DND-41 (cell line): ENCODE measurements around the gene PRR35.
A peak's percentile ranks its signal among the peaks of the same experiment; 100 is the strongest.

Experiments used
- ATAC-seq: fragments of 200-7000 bp; cut with Tn5 transposase; 3 replicates; pipeline ENCODE4 v1.9.1; 2021; ENCODE audit warnings: low read depth; ENCODE audit not compliant: insufficient read depth
- DNase-seq: peaks from one replicate; pipeline ENCODE4 v3.0.0-alpha.2; 2020
- H2AFZ ChIP-seq: 2 replicates; pipeline ENCODE4 v1.6.0; 2012; ENCODE audit warnings: low read depth, low read length
- H3K27ac ChIP-seq: 2 replicates; pipeline ENCODE4 v1.5.1; 2012; ENCODE audit warnings: low read length, inconsistent platforms
- H3K27me3 ChIP-seq: fragments of 200-600 bp; sonication (generic); 2 replicates; pipeline ENCODE4 v1.6.0; 2012; ENCODE audit warnings: low read length, mild to moderate bottlenecking, inconsistent platforms; ENCODE audit not compliant: insufficient read depth, poor library complexity
- H3K36me3 ChIP-seq: 2 replicates; pipeline ENCODE4 v1.5.1; 2012; ENCODE audit warnings: low read length, inconsistent platforms; ENCODE audit not compliant: insufficient read depth
- H3K4me1 ChIP-seq: 2 replicates; pipeline ENCODE4 v1.5.1; 2012; ENCODE audit warnings: mild to moderate bottlenecking, low read length; ENCODE audit not compliant: insufficient read depth
- H3K4me2 ChIP-seq: 2 replicates; pipeline ENCODE4 v1.6.0; 2012; ENCODE audit warnings: mild to moderate bottlenecking, moderate library complexity, low read length, inconsistent platforms; ENCODE audit not compliant: insufficient read depth
- H3K4me3 ChIP-seq, 2 experiments: fragments of 200-600 bp in 1 of 2; shearing (Covaris generic) in 1 of 2; 2 replicates each; pipeline ENCODE4 v1.5.1; 2012 to 2016; ENCODE audit warnings: inconsistent platforms in 2 of 2, low read length in 2 of 2, mild to moderate bottlenecking in 2 of 2, low read depth in 1 of 2, moderate library complexity in 1 of 2
- H3K79me2 ChIP-seq: 2 replicates; pipeline ENCODE4 v1.6.0; 2012; ENCODE audit warnings: low read length, inconsistent platforms; ENCODE audit not compliant: insufficient read depth
- H3K9ac ChIP-seq: 2 replicates; pipeline ENCODE4 v1.6.0; 2012; ENCODE audit warnings: low read depth, mild to moderate bottlenecking, inconsistent platforms, low read length, moderate library complexity
- H3K9me3 ChIP-seq: 2 replicates; pipeline ENCODE4 v1.5.1; 2012; ENCODE audit warnings: low read length, moderate library complexity, mild to moderate bottlenecking, inconsistent platforms; ENCODE audit not compliant: insufficient read depth, severe bottlenecking
- H4K20me1 ChIP-seq: 2 replicates; pipeline ENCODE4 v1.6.0; 2012; ENCODE audit warnings: low read length; ENCODE audit not compliant: insufficient read depth
- EZH2 ChIP-seq: IDR thresholded peaks from 3 replicates; pipeline ENCODE4 v1.6.1; 2012; ENCODE audit warnings: borderline replicate concordance, low read depth, mild to moderate bottlenecking, moderate library complexity, low read length, inconsistent platforms; ENCODE audit not compliant: severe bottlenecking
- TF ChIP-seq, protein P1 (sequence below): IDR thresholded peaks from 2 replicates; pipeline ENCODE4 v1.5.1; 2012; ENCODE audit warnings: borderline replicate concordance, low read length, moderate library complexity, mild to moderate bottlenecking; ENCODE audit not compliant: poor library complexity, severe bottlenecking; ENCODE audit errors: extremely low read depth

Gene PRR35

DNA sequence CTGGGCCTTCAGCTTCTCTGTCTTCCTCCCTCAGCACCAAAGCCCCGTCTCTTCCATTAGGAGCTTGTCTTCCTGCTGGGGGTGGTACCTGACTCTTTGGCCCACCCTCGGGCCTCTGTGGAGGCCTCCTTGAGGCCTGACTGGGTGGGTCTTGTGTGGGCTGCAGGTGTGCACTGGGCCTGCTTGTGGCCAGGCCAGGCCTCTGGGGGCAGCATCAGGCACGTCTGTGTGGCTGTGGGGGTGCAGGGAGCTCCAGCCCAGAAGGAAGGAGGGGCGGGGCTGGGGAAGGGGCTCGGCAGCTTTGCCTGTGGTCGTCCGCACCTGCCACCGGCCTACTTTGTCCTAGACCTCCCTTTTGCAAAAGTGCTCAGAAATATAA lies 16.6 kb downstream of the PRR35 start:
- no peak overlapping the region for H2AFZ ChIP-seq
- H3K36me3 ChIP-seq = peaks cover 60% of the 10 kb centered on the region
- H3K4me2 ChIP-seq = no peak overlapping the region
- H3K79me2 ChIP-seq = peaks cover 14% of the 10 kb centered on the region
- peaks cover 21% of the 10 kb centered on the region for H4K20me1 ChIP-seq
- TF ChIP-seq, protein P1, sequence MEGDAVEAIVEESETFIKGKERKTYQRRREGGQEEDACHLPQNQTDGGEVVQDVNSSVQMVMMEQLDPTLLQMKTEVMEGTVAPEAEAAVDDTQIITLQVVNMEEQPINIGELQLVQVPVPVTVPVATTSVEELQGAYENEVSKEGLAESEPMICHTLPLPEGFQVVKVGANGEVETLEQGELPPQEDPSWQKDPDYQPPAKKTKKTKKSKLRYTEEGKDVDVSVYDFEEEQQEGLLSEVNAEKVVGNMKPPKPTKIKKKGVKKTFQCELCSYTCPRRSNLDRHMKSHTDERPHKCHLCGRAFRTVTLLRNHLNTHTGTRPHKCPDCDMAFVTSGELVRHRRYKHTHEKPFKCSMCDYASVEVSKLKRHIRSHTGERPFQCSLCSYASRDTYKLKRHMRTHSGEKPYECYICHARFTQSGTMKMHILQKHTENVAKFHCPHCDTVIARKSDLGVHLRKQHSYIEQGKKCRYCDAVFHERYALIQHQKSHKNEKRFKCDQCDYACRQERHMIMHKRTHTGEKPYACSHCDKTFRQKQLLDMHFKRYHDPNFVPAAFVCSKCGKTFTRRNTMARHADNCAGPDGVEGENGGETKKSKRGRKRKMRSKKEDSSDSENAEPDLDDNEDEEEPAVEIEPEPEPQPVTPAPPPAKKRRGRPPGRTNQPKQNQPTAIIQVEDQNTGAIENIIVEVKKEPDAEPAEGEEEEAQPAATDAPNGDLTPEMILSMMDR = no peak
- TF ChIP-seq EZH2 = no peak
- ATAC-seq (peak; percentile 36; the same call in 1 of the 3 replicates), DNase-seq (peak; percentile 21)
- no peak overlapping the region for H3K9ac ChIP-seq
- no peak overlapping the region for H3K4me3 ChIP-seq
- H3K27ac ChIP-seq = 0 out of 2 replicates have a peak overlapping the region, but pooled peaks have one; percentile 44
- H3K27me3 ChIP-seq = no peaks in the 10 kb centered on the region
- 0 out of 2 replicates have a peak, but pooled peaks cover 4% of the 10 kb centered on the region for H3K4me1 ChIP-seq
- no peaks in the 10 kb centered on the region for H3K9me3 ChIP-seq

DNA sequence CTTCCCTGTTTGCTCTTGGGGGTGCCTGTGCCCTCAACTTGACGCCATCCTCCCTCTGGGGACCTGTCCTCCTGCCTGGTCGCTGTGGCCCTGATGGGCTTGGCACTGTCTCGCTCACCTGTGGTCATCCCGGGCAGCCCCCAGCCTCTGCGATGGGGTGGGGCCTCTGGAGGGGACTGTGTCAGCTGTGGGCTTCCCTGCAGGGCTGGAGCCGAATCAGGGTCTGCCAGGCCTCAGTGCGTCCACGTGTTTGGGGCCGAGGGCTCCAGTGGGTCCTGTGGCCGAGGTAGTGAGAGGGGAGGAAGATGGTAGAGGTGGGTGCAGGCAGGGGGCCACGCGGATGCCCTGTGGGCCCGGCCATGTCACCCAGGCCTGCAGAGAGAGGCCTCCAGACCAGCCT lies 17.6 kb downstream of the PRR35 start:
- H3K36me3 ChIP-seq = peaks cover 53% of the 10 kb centered on the region
- ATAC-seq = no peak
- TF ChIP-seq, protein P1 = no peak
- TF ChIP-seq EZH2 = no peak
- H4K20me1 ChIP-seq = peaks cover 13% of the 10 kb centered on the region
- H3K27ac ChIP-seq = no peak overlapping the region
- H2AFZ ChIP-seq = no peak overlapping the region
- H3K79me2 ChIP-seq = peaks cover 4% of the 10 kb centered on the region; the same call in 1 of the 2 replicates
- no peaks in the 10 kb centered on the region for H3K9me3 ChIP-seq
- H3K4me1 ChIP-seq = no peaks in the 10 kb centered on the region
- no peak for DNase-seq
- H3K4me3 ChIP-seq = no peak overlapping the region
- H3K27me3 ChIP-seq = no peaks in the 10 kb centered on the region
- H3K9ac ChIP-seq = no peak overlapping the region
- H3K4me2 ChIP-seq = no peak overlapping the region

DNA sequence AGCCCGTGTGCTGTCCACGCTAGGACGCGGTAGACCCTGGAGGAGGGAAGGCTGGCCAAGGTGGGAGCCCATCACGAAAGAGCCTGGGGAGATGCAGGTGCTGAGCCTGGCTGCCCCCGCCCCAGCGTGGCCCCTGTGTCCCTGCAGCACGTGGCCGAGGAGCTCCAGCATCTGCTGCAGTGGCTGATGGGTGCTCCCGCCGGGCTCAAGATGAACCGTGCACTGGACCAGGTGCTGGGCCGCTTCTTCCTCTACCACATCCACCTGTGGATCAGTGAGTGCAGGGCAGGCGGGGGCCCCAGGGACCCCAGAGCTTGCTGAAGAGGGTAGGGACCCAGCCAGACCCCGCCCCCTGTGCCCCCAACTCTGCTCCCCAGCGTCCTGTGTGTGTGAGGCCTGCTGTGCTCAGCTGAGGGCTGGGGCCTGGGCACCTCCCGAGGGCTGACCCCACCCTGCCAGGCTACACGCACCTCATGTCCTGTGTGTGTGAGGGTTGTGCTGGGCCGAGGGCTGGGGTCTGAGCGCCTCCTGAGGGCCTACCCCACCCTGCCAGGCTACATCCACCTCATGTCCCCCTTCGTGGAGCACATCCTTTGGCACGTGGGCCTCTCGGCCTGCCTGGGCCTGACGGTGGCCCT lies 18.2 kb downstream of the PRR35 start:
- H3K4me3 ChIP-seq = no peak overlapping the region
- no peak for ATAC-seq
- no peak overlapping the region for H3K4me2 ChIP-seq
- H3K27me3 ChIP-seq = no peaks in the 10 kb centered on the region
- H3K9me3 ChIP-seq = no peaks in the 10 kb centered on the region
- peaks cover 16% of the 10 kb centered on the region for H4K20me1 ChIP-seq
- no peak for TF ChIP-seq EZH2
- no peak overlapping the region for H3K9ac ChIP-seq
- no peaks in the 10 kb centered on the region for H3K4me1 ChIP-seq
- peaks cover 57% of the 10 kb centered on the region for H3K36me3 ChIP-seq
- no peak overlapping the region for H3K27ac ChIP-seq
- no peak overlapping the region for H2AFZ ChIP-seq
- peaks cover 4% of the 10 kb centered on the region; the same call in 1 of the 2 replicates for H3K79me2 ChIP-seq
- no peak for DNase-seq

DNA sequence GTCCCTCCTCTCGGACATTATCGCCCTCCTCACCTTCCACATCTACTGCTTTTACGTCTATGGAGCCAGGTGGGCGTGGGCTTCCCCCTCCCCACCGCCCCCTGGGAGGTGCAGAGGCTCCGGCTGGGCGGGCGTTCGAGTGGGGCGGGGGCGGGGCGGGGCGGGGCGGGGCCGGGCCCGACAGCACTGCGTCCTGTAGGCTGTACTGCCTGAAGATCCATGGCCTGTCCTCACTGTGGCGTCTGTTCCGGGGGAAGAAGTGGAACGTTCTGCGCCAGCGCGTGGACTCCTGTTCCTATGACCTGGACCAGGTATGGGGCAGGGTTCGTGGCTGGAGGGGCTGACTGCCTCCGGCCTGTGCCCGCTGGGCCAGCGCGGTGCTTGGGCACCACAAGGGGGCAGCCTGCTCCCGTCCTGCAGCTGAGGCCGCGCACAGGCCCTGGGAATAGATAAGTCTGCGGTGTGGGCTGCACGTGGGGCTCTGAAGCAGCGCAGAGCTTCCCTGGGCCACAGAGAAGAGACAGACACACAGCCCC lies 18.7 kb downstream of the PRR35 start:
- H3K9me3 ChIP-seq = no peaks in the 10 kb centered on the region
- no peak overlapping the region for H3K4me2 ChIP-seq
- H3K4me3 ChIP-seq = no peak overlapping the region
- no peak overlapping the region for H3K27ac ChIP-seq
- 0 out of 2 replicates have a peak, but pooled peaks cover under 1% of the 10 kb centered on the region for H3K79me2 ChIP-seq
- H4K20me1 ChIP-seq = peaks cover 12% of the 10 kb centered on the region
- H3K9ac ChIP-seq = no peak overlapping the region
- H2AFZ ChIP-seq = no peak overlapping the region
- H3K36me3 ChIP-seq = peaks cover 51% of the 10 kb centered on the region
- peak; percentile 53 for ATAC-seq
- TF ChIP-seq, protein P1 = peak; percentile 64
- no peak for TF ChIP-seq EZH2
- no peaks in the 10 kb centered on the region for H3K4me1 ChIP-seq
- H3K27me3 ChIP-seq = no peaks in the 10 kb centered on the region
- peak; percentile 25 for DNase-seq
